Measurements from ENCODE around the gene CKS1B.

The CKS1B gene

DNA sequence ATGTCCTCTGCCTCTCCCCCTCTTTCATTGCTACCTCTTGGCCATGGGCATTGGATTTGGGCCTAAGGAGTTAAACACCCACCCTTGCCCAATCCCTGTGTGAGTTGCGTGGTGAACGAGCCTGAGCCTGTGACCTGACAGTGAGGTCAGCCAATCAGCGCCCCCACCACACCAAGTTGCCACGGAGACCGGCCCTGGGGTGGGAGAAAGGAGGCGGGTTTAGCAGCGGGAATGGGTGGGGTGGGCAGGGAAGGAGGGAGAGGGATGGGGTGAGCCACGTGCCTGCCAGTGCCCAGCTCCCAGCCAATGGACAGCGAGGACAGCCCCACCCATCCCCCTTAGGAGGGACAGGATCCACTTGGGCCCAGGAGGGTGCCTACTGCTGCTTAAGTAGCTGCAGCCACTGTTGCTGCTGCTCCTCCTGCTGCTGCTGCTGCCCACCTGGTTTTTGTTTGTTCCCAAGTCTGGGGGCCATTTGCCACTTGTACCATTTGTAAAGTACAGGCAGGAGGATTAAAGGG is 37.6 kb downstream of the CKS1B start (continued):
- no peak for TF ChIP-seq ZFP30 (CRISPR knock-in tag; IDR thresholded peaks at IDR 0.05)
- TF ChIP-seq ZFP3 (CRISPR knock-in tag; IDR thresholded peaks at IDR 0.05) = no peak
- no peak for TF ChIP-seq ZNF8 (CRISPR knock-in tag; IDR thresholded peaks at IDR 0.05)
- TF ChIP-seq, protein P1, sequence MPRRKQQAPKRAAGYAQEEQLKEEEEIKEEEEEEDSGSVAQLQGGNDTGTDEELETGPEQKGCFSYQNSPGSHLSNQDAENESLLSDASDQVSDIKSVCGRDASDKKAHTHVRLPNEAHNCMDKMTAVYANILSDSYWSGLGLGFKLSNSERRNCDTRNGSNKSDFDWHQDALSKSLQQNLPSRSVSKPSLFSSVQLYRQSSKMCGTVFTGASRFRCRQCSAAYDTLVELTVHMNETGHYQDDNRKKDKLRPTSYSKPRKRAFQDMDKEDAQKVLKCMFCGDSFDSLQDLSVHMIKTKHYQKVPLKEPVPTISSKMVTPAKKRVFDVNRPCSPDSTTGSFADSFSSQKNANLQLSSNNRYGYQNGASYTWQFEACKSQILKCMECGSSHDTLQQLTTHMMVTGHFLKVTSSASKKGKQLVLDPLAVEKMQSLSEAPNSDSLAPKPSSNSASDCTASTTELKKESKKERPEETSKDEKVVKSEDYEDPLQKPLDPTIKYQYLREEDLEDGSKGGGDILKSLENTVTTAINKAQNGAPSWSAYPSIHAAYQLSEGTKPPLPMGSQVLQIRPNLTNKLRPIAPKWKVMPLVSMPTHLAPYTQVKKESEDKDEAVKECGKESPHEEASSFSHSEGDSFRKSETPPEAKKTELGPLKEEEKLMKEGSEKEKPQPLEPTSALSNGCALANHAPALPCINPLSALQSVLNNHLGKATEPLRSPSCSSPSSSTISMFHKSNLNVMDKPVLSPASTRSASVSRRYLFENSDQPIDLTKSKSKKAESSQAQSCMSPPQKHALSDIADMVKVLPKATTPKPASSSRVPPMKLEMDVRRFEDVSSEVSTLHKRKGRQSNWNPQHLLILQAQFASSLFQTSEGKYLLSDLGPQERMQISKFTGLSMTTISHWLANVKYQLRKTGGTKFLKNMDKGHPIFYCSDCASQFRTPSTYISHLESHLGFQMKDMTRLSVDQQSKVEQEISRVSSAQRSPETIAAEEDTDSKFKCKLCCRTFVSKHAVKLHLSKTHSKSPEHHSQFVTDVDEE (CRISPR knock-in tag; IDR thresholded peaks at IDR 0.05) = no peak
- TF ChIP-seq PPARA (CRISPR knock-in tag; IDR thresholded peaks at IDR 0.05; ENCODE audit: borderline replicate concordance) = no peak
- no peak for TF ChIP-seq ARNTL (CRISPR knock-in tag; IDR thresholded peaks at IDR 0.05; ENCODE audit: borderline replicate concordance, low read depth)
- TF ChIP-seq, protein P2, sequence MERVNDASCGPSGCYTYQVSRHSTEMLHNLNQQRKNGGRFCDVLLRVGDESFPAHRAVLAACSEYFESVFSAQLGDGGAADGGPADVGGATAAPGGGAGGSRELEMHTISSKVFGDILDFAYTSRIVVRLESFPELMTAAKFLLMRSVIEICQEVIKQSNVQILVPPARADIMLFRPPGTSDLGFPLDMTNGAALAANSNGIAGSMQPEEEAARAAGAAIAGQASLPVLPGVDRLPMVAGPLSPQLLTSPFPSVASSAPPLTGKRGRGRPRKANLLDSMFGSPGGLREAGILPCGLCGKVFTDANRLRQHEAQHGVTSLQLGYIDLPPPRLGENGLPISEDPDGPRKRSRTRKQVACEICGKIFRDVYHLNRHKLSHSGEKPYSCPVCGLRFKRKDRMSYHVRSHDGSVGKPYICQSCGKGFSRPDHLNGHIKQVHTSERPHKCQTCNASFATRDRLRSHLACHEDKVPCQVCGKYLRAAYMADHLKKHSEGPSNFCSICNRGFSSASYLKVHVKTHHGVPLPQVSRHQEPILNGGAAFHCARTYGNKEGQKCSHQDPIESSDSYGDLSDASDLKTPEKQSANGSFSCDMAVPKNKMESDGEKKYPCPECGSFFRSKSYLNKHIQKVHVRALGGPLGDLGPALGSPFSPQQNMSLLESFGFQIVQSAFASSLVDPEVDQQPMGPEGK (CRISPR knock-in tag; IDR thresholded peaks at IDR 0.05; ENCODE audit: borderline replicate concordance) = no peak
- TF ChIP-seq OSR1 (CRISPR knock-in tag; IDR thresholded peaks at IDR 0.05) = no peak

DNA sequence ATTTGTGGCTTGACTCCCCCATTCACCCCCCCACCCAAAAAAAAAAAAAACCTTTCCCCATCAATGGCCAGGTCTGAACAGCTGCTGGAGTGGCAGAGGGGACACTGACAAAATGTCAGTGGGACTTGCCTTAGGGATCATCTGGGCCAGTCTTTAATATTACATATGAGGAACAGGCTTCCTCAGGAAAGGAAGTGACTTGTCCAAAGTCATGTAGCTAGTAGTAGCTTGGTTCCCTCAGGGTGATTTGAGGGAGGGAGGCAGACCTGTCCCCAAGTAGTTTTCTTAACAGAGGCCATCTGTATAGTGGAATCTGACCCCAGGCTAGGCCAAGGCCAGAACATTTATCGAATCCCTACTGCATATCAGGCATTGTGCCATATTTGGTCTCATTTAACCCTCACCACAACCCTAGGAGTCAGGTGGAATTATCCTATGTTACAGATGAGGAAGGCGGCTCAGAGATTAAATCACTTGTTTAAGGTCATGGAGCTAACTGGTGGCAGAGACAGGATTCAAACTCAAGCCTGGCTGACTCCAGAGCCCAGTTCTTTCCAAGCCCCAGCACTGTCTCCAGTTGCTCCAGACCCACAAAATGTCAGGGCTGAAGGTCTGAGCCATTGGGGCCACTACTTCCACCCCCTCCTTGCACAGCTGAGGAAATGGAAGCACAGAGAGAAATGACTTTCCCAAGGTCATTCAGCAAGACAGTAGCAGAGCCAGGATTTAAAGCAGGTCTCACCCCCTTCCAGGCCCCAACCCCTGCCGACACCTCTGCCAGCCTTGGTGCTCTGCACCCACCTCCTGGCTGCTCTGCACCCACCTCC is 38.5 kb downstream of the CKS1B start:
- no peak for TF ChIP-seq ZFP30 (CRISPR knock-in tag; IDR thresholded peaks at IDR 0.05)
- ATAC-seq = no peak

DNA sequence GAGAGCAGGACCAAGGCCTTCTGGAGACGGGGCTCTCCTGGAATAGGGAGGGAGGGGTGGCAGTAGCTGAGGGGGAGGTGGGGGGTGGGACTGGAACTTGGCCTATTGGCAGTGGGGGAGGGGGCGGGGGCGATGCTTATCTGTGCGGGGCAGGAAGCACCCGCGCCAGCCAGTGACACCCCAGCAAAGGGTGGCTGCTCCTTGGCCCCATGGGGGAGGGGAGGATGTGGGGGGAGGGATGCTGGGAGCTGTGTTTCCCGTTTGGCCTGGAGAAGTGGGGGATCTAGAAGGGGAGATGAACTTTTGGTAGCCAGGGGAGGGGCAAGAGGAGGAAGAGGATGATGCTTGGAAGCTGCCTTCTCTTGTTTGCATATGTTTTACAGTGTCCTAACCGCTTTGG is 39.2 kb downstream of the CKS1B start:
- TF ChIP-seq ZFP30 (CRISPR knock-in tag; IDR thresholded peaks at IDR 0.05) = no peak
- no peak for TF ChIP-seq CSDC2 (CRISPR knock-in tag; IDR thresholded peaks at IDR 0.05)

DNA sequence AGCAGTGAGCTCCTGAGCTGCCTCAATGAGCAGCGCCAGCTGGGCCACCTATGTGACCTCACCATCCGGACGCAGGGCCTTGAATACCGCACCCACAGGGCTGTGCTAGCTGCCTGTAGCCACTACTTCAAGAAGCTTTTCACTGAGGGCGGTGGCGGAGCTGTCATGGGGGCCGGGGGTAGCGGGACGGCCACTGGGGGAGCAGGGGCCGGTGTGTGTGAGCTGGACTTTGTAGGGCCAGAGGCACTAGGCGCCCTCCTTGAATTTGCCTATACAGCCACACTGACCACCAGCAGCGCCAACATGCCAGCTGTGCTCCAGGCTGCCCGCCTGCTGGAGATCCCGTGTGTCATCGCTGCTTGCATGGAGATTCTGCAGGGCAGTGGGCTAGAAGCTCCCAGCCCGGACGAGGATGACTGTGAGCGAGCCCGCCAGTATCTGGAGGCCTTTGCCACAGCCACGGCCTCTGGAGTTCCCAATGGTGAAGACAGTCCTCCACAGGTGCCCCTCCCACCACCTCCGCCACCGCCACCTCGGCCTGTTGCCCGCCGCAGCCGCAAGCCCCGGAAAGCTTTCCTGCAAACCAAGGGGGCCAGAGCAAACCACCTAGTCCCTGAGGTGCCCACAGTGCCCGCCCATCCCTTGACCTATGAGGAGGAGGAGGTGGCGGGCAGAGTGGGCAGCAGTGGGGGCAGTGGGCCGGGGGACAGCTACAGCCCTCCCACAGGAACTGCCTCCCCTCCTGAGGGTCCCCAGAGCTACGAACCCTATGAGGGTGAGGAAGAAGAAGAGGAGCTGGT is 40.4 kb downstream of the CKS1B start:
- TF ChIP-seq CSDC2 (CRISPR knock-in tag; IDR thresholded peaks at IDR 0.05) = no peak
- TF ChIP-seq ISL1 (CRISPR knock-in tag; IDR thresholded peaks at IDR 0.05) = no peak
- TF ChIP-seq ZNF70 (CRISPR knock-in tag; IDR thresholded peaks at IDR 0.05) = no peak
- TF ChIP-seq, protein P2 (CRISPR knock-in tag; IDR thresholded peaks at IDR 0.05; ENCODE audit: borderline replicate concordance) = no peak
- no peak for ATAC-seq

More for the DNA sequence above, 39.2 kb downstream of the CKS1B start:
- no peak for ATAC-seq

DNA sequence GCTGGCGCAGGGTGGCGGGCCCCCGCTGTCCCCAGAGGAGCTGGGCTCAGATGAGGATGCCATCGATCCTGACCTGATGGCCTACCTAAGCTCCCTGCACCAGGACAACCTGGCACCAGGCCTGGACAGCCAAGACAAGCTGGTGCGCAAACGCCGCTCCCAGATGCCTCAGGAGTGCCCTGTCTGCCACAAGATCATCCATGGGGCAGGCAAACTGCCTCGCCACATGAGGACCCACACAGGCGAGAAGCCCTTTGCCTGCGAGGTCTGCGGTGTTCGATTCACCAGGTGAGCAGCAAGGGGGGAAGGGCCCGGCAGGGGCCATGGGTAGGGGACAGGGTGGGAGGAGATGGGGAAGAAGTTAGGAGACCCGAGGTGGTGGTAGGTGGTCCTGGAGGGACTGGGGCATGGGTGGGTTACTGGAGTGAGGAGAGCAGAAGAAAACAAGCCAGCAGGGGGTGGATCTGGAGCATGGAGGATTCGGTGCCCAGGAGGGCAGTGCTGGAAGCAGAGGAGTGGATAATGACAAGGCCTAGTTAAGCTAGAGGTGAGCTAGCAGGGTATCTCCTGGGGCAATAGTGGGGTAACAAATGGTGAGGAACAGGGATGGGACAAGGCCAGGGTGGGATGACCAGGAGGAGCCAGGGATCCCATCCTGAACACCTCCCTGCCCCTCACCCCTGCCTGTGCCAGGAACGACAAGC is 41.2 kb downstream of the CKS1B start:
- ATAC-seq = no peak
- TF ChIP-seq TOX (CRISPR knock-in tag; IDR thresholded peaks at IDR 0.05; ENCODE audit: borderline replicate concordance) = no peak

DNA sequence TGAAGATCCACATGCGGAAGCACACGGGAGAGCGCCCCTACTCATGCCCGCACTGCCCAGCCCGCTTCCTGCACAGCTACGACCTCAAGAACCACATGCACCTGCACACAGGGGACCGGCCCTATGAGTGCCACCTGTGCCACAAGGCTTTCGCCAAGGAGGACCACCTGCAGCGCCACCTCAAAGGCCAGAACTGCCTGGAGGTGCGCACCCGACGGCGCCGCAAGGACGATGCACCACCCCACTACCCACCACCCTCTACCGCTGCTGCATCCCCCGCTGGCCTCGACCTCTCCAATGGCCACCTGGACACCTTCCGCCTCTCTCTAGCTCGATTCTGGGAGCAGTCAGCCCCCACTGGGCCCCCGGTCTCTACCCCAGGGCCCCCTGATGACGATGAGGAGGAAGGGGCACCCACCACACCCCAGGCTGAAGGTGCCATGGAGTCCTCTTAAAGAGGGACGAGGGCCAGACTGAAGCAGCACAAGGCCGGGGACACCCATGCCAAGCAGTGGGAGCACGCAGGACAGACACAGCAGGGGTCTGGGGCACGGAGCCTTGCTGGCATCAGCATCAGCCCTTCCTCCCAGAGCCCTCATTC is 41.9 kb downstream of the CKS1B start:
- ATAC-seq = no peak
- TF ChIP-seq ZFP3 (CRISPR knock-in tag; IDR thresholded peaks at IDR 0.05) (no peak), TCF4 (CRISPR knock-in tag; IDR thresholded peaks at IDR 0.05; ENCODE audit: borderline replicate concordance) (no peak), OSR1 (CRISPR knock-in tag; IDR thresholded peaks at IDR 0.05) (no peak), PPARA (CRISPR knock-in tag; IDR thresholded peaks at IDR 0.05; ENCODE audit: borderline replicate concordance) (no peak), RARB (CRISPR knock-in tag; IDR thresholded peaks at IDR 0.05) (no peak), GLIS3 (CRISPR knock-in tag; IDR thresholded peaks at IDR 0.05) (no peak), ISL1 (CRISPR knock-in tag; IDR thresholded peaks at IDR 0.05) (no peak), BACH2 (CRISPR knock-in tag; IDR thresholded peaks at IDR 0.05; ENCODE audit: borderline replicate concordance) (no peak), ZC3H10 (CRISPR knock-in tag; IDR thresholded peaks at IDR 0.05) (no peak), TOX (CRISPR knock-in tag; IDR thresholded peaks at IDR 0.05; ENCODE audit: borderline replicate concordance) (no peak)
- TF ChIP-seq, protein P3, sequence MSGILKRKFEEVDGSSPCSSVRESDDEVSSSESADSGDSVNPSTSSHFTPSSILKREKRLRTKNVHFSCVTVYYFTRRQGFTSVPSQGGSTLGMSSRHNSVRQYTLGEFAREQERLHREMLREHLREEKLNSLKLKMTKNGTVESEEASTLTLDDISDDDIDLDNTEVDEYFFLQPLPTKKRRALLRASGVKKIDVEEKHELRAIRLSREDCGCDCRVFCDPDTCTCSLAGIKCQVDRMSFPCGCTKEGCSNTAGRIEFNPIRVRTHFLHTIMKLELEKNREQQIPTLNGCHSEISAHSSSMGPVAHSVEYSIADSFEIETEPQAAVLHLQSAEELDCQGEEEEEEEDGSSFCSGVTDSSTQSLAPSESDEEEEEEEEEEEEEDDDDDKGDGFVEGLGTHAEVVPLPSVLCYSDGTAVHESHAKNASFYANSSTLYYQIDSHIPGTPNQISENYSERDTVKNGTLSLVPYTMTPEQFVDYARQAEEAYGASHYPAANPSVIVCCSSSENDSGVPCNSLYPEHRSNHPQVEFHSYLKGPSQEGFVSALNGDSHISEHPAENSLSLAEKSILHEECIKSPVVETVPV (CRISPR knock-in tag; IDR thresholded peaks at IDR 0.05) = no peak
- TF ChIP-seq, protein P4, sequence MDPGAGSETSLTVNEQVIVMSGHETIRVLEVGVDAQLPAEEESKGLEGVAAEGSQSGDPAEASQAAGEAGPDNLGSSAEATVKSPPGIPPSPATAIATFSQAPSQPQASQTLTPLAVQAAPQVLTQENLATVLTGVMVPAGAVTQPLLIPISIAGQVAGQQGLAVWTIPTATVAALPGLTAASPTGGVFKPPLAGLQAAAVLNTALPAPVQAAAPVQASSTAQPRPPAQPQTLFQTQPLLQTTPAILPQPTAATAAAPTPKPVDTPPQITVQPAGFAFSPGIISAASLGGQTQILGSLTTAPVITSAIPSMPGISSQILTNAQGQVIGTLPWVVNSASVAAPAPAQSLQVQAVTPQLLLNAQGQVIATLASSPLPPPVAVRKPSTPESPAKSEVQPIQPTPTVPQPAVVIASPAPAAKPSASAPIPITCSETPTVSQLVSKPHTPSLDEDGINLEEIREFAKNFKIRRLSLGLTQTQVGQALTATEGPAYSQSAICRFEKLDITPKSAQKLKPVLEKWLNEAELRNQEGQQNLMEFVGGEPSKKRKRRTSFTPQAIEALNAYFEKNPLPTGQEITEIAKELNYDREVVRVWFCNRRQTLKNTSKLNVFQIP (CRISPR knock-in tag; IDR thresholded peaks at IDR 0.05; ENCODE audit: borderline replicate concordance, low read depth) = no peak
